Measurements from ENCODE around the gene CSMD2.

CSMD2 gene

GRCh38 chr1:33902486-33903209 is 262.4 kb downstream of the CSMD2 start:
- no peak for DNase-seq (ENCODE audit: insufficient read length)
- no peak for FAIRE-seq
- no peak for TF ChIP-seq POLR2AphosphoS5 (IDR thresholded peaks at IDR 0.05; ENCODE audit: low read depth, low read length)
- TF ChIP-seq POLR2A (IDR thresholded peaks at IDR 0.05; ENCODE audit: low read depth, low read length) = no peak
- TF ChIP-seq TAF1 (IDR thresholded peaks at IDR 0.05; ENCODE audit: borderline replicate concordance, low read depth, low read length) = no peak

GRCh38 chr1:33899746-33900145 is 265.3 kb downstream of the CSMD2 start:
- no peak for TF ChIP-seq POLR2AphosphoS5 (IDR thresholded peaks at IDR 0.05; ENCODE audit: low read depth, low read length)
- no peak for TF ChIP-seq POLR2A (IDR thresholded peaks at IDR 0.05; ENCODE audit: low read depth, low read length)
- TF ChIP-seq TAF1 (IDR thresholded peaks at IDR 0.05; ENCODE audit: borderline replicate concordance, low read depth, low read length) = no peak
- DNase-seq (ENCODE audit: insufficient read length) (no peak), FAIRE-seq (no peak)

GRCh38 chr1:33898881-33899280 is 266.1 kb downstream of the CSMD2 start:
- no peak for DNase-seq (ENCODE audit: insufficient read length)
- no peak for TF ChIP-seq TAF1 (IDR thresholded peaks at IDR 0.05; ENCODE audit: borderline replicate concordance, low read depth, low read length)
- no peak for TF ChIP-seq POLR2A (IDR thresholded peaks at IDR 0.05; ENCODE audit: low read depth, low read length)
- no peak for TF ChIP-seq POLR2AphosphoS5 (IDR thresholded peaks at IDR 0.05; ENCODE audit: low read depth, low read length)
- no peak for FAIRE-seq

GRCh38 chr1:33898406-33898805 is 266.6 kb downstream of the CSMD2 start:
- FAIRE-seq (no peak), DNase-seq (ENCODE audit: insufficient read length) (no peak)
- TF ChIP-seq POLR2AphosphoS5 (IDR thresholded peaks at IDR 0.05; ENCODE audit: low read depth, low read length) (no peak), TAF1 (IDR thresholded peaks at IDR 0.05; ENCODE audit: borderline replicate concordance, low read depth, low read length) (no peak), POLR2A (IDR thresholded peaks at IDR 0.05; ENCODE audit: low read depth, low read length) (no peak)

GRCh38 chr1:33897092-33897725 is 267.8 kb downstream of the CSMD2 start:
- TF ChIP-seq POLR2AphosphoS5 (IDR thresholded peaks at IDR 0.05; ENCODE audit: low read depth, low read length) (no peak), TAF1 (IDR thresholded peaks at IDR 0.05; ENCODE audit: borderline replicate concordance, low read depth, low read length) (no peak), POLR2A (IDR thresholded peaks at IDR 0.05; ENCODE audit: low read depth, low read length) (no peak)
- FAIRE-seq (no peak), DNase-seq (ENCODE audit: insufficient read length) (no peak)

- no peak for TF ChIP-seq POLR2AphosphoS5 (IDR thresholded peaks at IDR 0.05; ENCODE audit: low read depth, low read length)
- TF ChIP-seq POLR2A (IDR thresholded peaks at IDR 0.05; ENCODE audit: low read depth, low read length) = no peak
- TF ChIP-seq TAF1 (IDR thresholded peaks at IDR 0.05; ENCODE audit: borderline replicate concordance, low read depth, low read length) = no peak
- no peak for DNase-seq (ENCODE audit: insufficient read length)
- FAIRE-seq = no peak
Measured at GRCh38 chr1:33895976-33896375, 269.1 kb downstream of the CSMD2 start.

GRCh38 chr1:33895396-33895795 is 269.6 kb downstream of the CSMD2 start:
- no peak for TF ChIP-seq POLR2A (IDR thresholded peaks at IDR 0.05; ENCODE audit: low read depth, low read length)
- FAIRE-seq = no peak
- DNase-seq (ENCODE audit: insufficient read length) = no peak

- no peak for FAIRE-seq
- TF ChIP-seq TAF1 (IDR thresholded peaks at IDR 0.05; ENCODE audit: borderline replicate concordance, low read depth, low read length) (no peak), POLR2AphosphoS5 (IDR thresholded peaks at IDR 0.05; ENCODE audit: low read depth, low read length) (no peak)
- no peak for DNase-seq (ENCODE audit: insufficient read length)
Measured at GRCh38 chr1:33893147-33893830, 271.7 kb downstream of the CSMD2 start.

GRCh38 chr1:33886496-33886895 is 278.5 kb downstream of the CSMD2 start:
- DNase-seq (ENCODE audit: insufficient read length) (no peak), FAIRE-seq (no peak)
- TF ChIP-seq POLR2AphosphoS5 (IDR thresholded peaks at IDR 0.05; ENCODE audit: low read depth, low read length) = no peak
- TF ChIP-seq TAF1 (IDR thresholded peaks at IDR 0.05; ENCODE audit: borderline replicate concordance, low read depth, low read length) = no peak
- no peak for TF ChIP-seq POLR2A (IDR thresholded peaks at IDR 0.05; ENCODE audit: low read depth, low read length)

- no peak for TF ChIP-seq POLR2A (IDR thresholded peaks at IDR 0.05; ENCODE audit: low read depth, low read length)
- TF ChIP-seq POLR2AphosphoS5 (IDR thresholded peaks at IDR 0.05; ENCODE audit: low read depth, low read length) = no peak
- no peak for TF ChIP-seq TAF1 (IDR thresholded peaks at IDR 0.05; ENCODE audit: borderline replicate concordance, low read depth, low read length)
- FAIRE-seq (no peak), DNase-seq (ENCODE audit: insufficient read length) (no peak)
Measured at GRCh38 chr1:33880305-33880704, 284.7 kb downstream of the CSMD2 start.

GRCh38 chr1:33878392-33878791 is 286.6 kb downstream of the CSMD2 start:
- TF ChIP-seq POLR2A (IDR thresholded peaks at IDR 0.05; ENCODE audit: low read depth, low read length) (no peak), POLR2AphosphoS5 (IDR thresholded peaks at IDR 0.05; ENCODE audit: low read depth, low read length) (no peak), TAF1 (IDR thresholded peaks at IDR 0.05; ENCODE audit: borderline replicate concordance, low read depth, low read length) (no peak)
- FAIRE-seq (no peak), DNase-seq (ENCODE audit: insufficient read length) (no peak)

All from GM12892 (cell line).